HL-60 (cell line): ENCODE data around the gene FSIP1.

Source experiments
- DNase-seq, 2 experiments: peaks; one replicate each; pipeline ENCODE4 v3.0.0-alpha.2; 2010 to 2020; ENCODE audit warnings: low read depth in 1 of 2, low spot score in 1 of 2
- H3K27ac ChIP-seq: fragments of 250-450 bp; sonication (Bioruptor Pico); replicated peaks from 2 replicates; pipeline ENCODE4 v1.5.1; 2020; ENCODE audit warnings: mild to moderate bottlenecking, moderate library complexity
- H3K27me3 ChIP-seq: fragments of 250-450 bp; sonication (Bioruptor Pico); 2 replicates; pipeline ENCODE4 v1.5.1; 2021; ENCODE audit warnings: mild to moderate bottlenecking, moderate library complexity; ENCODE audit not compliant: insufficient read depth, poor library complexity, severe bottlenecking
- H3K4me3 ChIP-seq: replicated peaks from 2 replicates; pipeline ENCODE4 v1.5.1; 2011; ENCODE audit warnings: mild to moderate bottlenecking, control low read depth, low read length; ENCODE audit not compliant: insufficient read depth
- GABPA ChIP-seq: IDR thresholded peaks from 2 replicates; pipeline ENCODE4 v1.6.1; 2012; ENCODE audit warnings: low read depth
- POLR2AphosphoS5 ChIP-seq: IDR thresholded peaks from 2 replicates; pipeline ENCODE4 v1.6.1; 2012; ENCODE audit warnings: low read depth
- SPI1 ChIP-seq: IDR thresholded peaks from 2 replicates; pipeline ENCODE4 v1.6.1; 2012; ENCODE audit warnings: low read depth, mild to moderate bottlenecking, borderline replicate concordance
- TF ChIP-seq, protein P1 (sequence below): IDR thresholded peaks from 2 replicates; pipeline ENCODE4 v1.6.1; 2012; ENCODE audit warnings: low read depth; ENCODE audit not compliant: insufficient replicate concordance
- TF ChIP-seq, protein P2 (sequence below): IDR thresholded peaks from one replicate; pipeline ENCODE4 v1.5.1; 2011; ENCODE audit warnings: low read length, control low read depth, inconsistent platforms; ENCODE audit not compliant: insufficient read depth

Gene FSIP1

DNA sequence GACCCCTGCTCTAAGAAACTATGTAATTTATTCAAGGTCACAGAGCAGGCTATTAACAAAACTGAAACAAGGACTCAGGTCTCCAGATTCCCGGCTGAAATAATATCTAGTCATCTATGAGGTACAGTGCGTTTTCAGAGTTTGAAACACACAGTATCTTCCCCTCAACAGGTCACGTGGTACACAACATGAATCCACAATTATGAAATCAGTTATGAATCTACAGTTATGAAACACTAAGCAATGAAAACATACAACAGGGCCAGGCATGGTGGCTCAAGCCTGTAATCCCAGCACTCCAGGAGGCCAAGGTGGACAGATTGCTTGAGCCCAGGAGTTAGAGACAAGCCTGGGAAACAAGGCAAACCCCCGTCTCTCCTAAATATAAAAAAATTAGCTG, 72.7 kb downstream of the FSIP1 start:
- no peaks in the 10 kb centered on the region for H3K27me3 ChIP-seq
- no peak for DNase-seq
- no peak overlapping the region for H3K4me3 ChIP-seq
- no peak for TF ChIP-seq POLR2AphosphoS5
- TF ChIP-seq, protein P1, sequence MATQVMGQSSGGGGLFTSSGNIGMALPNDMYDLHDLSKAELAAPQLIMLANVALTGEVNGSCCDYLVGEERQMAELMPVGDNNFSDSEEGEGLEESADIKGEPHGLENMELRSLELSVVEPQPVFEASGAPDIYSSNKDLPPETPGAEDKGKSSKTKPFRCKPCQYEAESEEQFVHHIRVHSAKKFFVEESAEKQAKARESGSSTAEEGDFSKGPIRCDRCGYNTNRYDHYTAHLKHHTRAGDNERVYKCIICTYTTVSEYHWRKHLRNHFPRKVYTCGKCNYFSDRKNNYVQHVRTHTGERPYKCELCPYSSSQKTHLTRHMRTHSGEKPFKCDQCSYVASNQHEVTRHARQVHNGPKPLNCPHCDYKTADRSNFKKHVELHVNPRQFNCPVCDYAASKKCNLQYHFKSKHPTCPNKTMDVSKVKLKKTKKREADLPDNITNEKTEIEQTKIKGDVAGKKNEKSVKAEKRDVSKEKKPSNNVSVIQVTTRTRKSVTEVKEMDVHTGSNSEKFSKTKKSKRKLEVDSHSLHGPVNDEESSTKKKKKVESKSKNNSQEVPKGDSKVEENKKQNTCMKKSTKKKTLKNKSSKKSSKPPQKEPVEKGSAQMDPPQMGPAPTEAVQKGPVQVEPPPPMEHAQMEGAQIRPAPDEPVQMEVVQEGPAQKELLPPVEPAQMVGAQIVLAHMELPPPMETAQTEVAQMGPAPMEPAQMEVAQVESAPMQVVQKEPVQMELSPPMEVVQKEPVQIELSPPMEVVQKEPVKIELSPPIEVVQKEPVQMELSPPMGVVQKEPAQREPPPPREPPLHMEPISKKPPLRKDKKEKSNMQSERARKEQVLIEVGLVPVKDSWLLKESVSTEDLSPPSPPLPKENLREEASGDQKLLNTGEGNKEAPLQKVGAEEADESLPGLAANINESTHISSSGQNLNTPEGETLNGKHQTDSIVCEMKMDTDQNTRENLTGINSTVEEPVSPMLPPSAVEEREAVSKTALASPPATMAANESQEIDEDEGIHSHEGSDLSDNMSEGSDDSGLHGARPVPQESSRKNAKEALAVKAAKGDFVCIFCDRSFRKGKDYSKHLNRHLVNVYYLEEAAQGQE = no peak
- TF ChIP-seq GABPA = no peak
- no peak for TF ChIP-seq SPI1
- TF ChIP-seq, protein P2, sequence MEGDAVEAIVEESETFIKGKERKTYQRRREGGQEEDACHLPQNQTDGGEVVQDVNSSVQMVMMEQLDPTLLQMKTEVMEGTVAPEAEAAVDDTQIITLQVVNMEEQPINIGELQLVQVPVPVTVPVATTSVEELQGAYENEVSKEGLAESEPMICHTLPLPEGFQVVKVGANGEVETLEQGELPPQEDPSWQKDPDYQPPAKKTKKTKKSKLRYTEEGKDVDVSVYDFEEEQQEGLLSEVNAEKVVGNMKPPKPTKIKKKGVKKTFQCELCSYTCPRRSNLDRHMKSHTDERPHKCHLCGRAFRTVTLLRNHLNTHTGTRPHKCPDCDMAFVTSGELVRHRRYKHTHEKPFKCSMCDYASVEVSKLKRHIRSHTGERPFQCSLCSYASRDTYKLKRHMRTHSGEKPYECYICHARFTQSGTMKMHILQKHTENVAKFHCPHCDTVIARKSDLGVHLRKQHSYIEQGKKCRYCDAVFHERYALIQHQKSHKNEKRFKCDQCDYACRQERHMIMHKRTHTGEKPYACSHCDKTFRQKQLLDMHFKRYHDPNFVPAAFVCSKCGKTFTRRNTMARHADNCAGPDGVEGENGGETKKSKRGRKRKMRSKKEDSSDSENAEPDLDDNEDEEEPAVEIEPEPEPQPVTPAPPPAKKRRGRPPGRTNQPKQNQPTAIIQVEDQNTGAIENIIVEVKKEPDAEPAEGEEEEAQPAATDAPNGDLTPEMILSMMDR = no peak
- no peak overlapping the region for H3K27ac ChIP-seq

DNA sequence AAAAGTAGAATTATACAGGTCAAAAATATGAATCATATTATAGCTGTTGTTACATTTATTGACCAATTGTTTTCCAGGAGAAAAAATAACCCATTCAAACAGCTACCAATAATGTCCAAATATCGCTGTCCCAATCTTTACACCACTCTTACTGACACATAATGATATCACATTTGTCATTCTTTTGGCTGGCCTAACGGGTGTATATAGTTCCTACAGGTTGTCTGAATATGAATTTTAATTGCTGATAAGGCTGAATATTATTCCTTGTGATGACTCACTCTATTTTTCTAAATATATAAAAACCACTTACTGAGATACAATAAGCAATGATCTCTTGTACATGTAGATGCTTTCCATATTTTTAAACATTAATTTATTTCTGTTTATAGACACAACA, 76.4 kb downstream of the FSIP1 start:
- no peak for DNase-seq
- TF ChIP-seq POLR2AphosphoS5 (no peak), GABPA (no peak), SPI1 (no peak)
- TF ChIP-seq, protein P1 = no peak
- TF ChIP-seq, protein P2 = no peak

DNA sequence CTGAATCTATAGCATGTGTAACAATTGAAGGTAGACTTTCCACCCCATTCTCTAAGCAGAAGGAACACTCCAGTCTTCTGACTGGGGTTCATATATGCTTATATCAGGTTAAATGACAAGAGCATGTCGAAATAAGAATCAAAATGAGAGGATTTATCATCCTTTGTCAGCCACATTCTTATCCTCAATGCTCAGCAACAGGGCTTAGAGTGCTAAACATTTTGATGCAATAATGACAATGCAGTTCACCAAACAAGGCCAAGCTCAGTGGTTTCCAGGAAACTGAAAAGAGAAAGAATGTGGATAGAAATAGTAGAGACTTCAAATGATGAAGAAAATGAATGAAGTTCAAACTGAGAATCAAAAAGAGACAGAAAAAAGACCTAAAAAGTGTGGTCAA, 78.0 kb downstream of the FSIP1 start:
- Histone ChIP-seq H3K27me3 (no peaks in the 10 kb centered on the region), H3K27ac (no peak overlapping the region), H3K4me3 (no peak overlapping the region)
- TF ChIP-seq GABPA (no peak), POLR2AphosphoS5 (no peak), SPI1 (no peak)
- TF ChIP-seq, protein P1 = no peak
- TF ChIP-seq, protein P2 = no peak
- no peak for DNase-seq

More for the DNA sequence above, 76.4 kb downstream of the FSIP1 start:
- Histone ChIP-seq H3K27me3 (no peaks in the 10 kb centered on the region), H3K27ac (no peak overlapping the region), H3K4me3 (no peak overlapping the region)
